Astrocyte (in vitro differentiated cells and primary cell): ENCODE data around the gene LAMA3. TPM values are rescaled to one million over a fixed set of nuclear protein-coding genes. Genes with fewer than 3 reads are reported as not detected.

ENCODE experiments used
- DNase-seq: peaks from one replicate; pipeline ENCODE4 v3.0.0-alpha.2; 2010; ENCODE audit warnings: low read depth
- FAIRE-seq: peaks from 2 replicates; lab custom pipeline; 2011; peaks lifted over from hg19 to GRCh38; lab: Jason Lieb, UNC
- H2AFZ ChIP-seq: 2 replicates; pipeline ENCODE4 v1.6.0; 2012; ENCODE audit warnings: low read depth, low read length, inconsistent platforms
- H3K27ac ChIP-seq: 2 replicates; pipeline ENCODE4 v1.5.1; 2011; ENCODE audit warnings: low read depth, low read length, inconsistent platforms
- H3K27me3 ChIP-seq: 2 replicates; pipeline ENCODE4 v1.6.0; 2011; ENCODE audit warnings: low read length, inconsistent platforms; ENCODE audit not compliant: insufficient read depth
- H3K36me3 ChIP-seq: 2 replicates; pipeline ENCODE4 v1.5.1; 2011; ENCODE audit warnings: low read length, inconsistent platforms; ENCODE audit not compliant: insufficient read depth
- H3K4me1 ChIP-seq: 2 replicates; pipeline ENCODE4 v1.5.1; 2011; ENCODE audit warnings: low read length, inconsistent platforms; ENCODE audit not compliant: insufficient read depth
- H3K4me2 ChIP-seq: 2 replicates; pipeline ENCODE4 v1.6.0; 2012; ENCODE audit warnings: low read length, inconsistent platforms
- H3K4me3 ChIP-seq: 2 replicates; pipeline ENCODE4 v1.5.1; 2011; ENCODE audit warnings: low read depth, mild to moderate bottlenecking, low read length, inconsistent platforms; ENCODE audit not compliant: insufficient read depth
- H3K79me2 ChIP-seq: 2 replicates; pipeline ENCODE4 v1.6.0; 2012; ENCODE audit warnings: mild to moderate bottlenecking, low read length, inconsistent platforms; ENCODE audit not compliant: insufficient read depth
- H3K9ac ChIP-seq: 2 replicates; pipeline ENCODE4 v1.6.0; 2012; ENCODE audit warnings: mild to moderate bottlenecking, low read length, inconsistent platforms
- H3K9me3 ChIP-seq: 2 replicates; pipeline ENCODE4 v1.5.1; 2012; ENCODE audit warnings: low read depth, mild to moderate bottlenecking, low read length, inconsistent platforms; ENCODE audit not compliant: insufficient read depth
- H4K20me1 ChIP-seq: 2 replicates; pipeline ENCODE4 v1.6.0; 2012; ENCODE audit warnings: low read length, inconsistent platforms; ENCODE audit not compliant: insufficient read depth
- H3K27ac Mint-ChIP-seq: one replicate; pipeline ENCODE4 v1.8.0; 2021; ENCODE audit warnings: mild to moderate bottlenecking, mixed read lengths; ENCODE audit not compliant: unreplicated experiment
- H3K27me3 Mint-ChIP-seq: one replicate; pipeline ENCODE4 v1.8.0; 2021; ENCODE audit warnings: low read depth, mixed read lengths; ENCODE audit not compliant: unreplicated experiment
- H3K36me3 Mint-ChIP-seq: one replicate; pipeline ENCODE4 v1.8.0; 2021; ENCODE audit warnings: low read depth, mixed read lengths; ENCODE audit not compliant: unreplicated experiment
- H3K4me1 Mint-ChIP-seq: one replicate; pipeline ENCODE4 v1.8.0; 2021; ENCODE audit warnings: low read depth, mixed read lengths; ENCODE audit not compliant: unreplicated experiment
- H3K4me3 Mint-ChIP-seq: one replicate; pipeline ENCODE4 v1.8.0; 2021; ENCODE audit warnings: mild to moderate bottlenecking, moderate library complexity, mixed read lengths; ENCODE audit not compliant: unreplicated experiment
- H3K9me3 Mint-ChIP-seq: one replicate; pipeline ENCODE4 v1.8.0; 2021; ENCODE audit warnings: mild to moderate bottlenecking, mixed read lengths; ENCODE audit not compliant: unreplicated experiment
- CTCF ChIP-seq: IDR thresholded peaks from 2 replicates; pipeline ENCODE4 v1.5.1; 2011; ENCODE audit warnings: low read depth, mild to moderate bottlenecking, inconsistent platforms, low read length, moderate library complexity; ENCODE audit not compliant: insufficient read depth
- EZH2 ChIP-seq: IDR thresholded peaks from 2 replicates; pipeline ENCODE4 v1.6.1; 2012; ENCODE audit warnings: mild to moderate bottlenecking, low read length, inconsistent platforms; ENCODE audit not compliant: insufficient read depth
- total RNA-seq: library from RNA; stranded (reverse); gene quantifications from 2 replicates; pipeline ENCODE4 v1.2.1, GENCODE V29; 2021

LAMA3 gene
- total RNA-seq, 1 donor from 2014 or later: 0.86 TPM

- H3K4me1 Mint-ChIP-seq: no peaks in the 10 kb centered on the region
- FAIRE-seq: no peak
These were observed 6.8 kb upstream of the LAMA3 start for GRCh38 chr18:23682472-23682871.

GRCh38 chr18:23683155-23683554 lies 6.1 kb upstream of the LAMA3 start:
- Mint-ChIP-seq H3K9me3 (no peaks in the 10 kb centered on the region), H3K27me3 (peaks cover 51% of the 10 kb centered on the region), H3K36me3 (no peaks in the 10 kb centered on the region), H3K4me1 (no peaks in the 10 kb centered on the region), H3K4me3 (no peak overlapping the region), H3K27ac (no peak overlapping the region)
- no peak overlapping the region for H3K4me2 ChIP-seq
- no peak overlapping the region for H3K4me3 ChIP-seq
- H3K36me3 ChIP-seq: no peaks in the 10 kb centered on the region
- H3K4me1 ChIP-seq: no peaks in the 10 kb centered on the region
- H3K79me2 ChIP-seq: no peaks in the 10 kb centered on the region
- no peak overlapping the region for H3K9ac ChIP-seq
- peaks cover 29% of the 10 kb centered on the region for H3K27me3 ChIP-seq
- H3K27ac ChIP-seq: no peak overlapping the region
- no peak for TF ChIP-seq CTCF
- TF ChIP-seq EZH2: no peak
- DNase-seq (no peak), FAIRE-seq (no peak)
- H3K9me3 ChIP-seq: no peaks in the 10 kb centered on the region
- no peaks in the 10 kb centered on the region for H4K20me1 ChIP-seq
- no peak overlapping the region for H2AFZ ChIP-seq

More at GRCh38 chr18:23682472-23682871, 6.8 kb upstream of the LAMA3 start:
- no peaks in the 10 kb centered on the region for H3K9me3 ChIP-seq
- DNase-seq: no peak
- Mint-ChIP-seq H3K36me3 (no peaks in the 10 kb centered on the region), H3K4me3 (no peak overlapping the region), H3K27me3 (peaks cover 46% of the 10 kb centered on the region), H3K27ac (no peak overlapping the region), H3K9me3 (no peaks in the 10 kb centered on the region)
- H3K4me3 ChIP-seq: no peak overlapping the region
- no peak for TF ChIP-seq EZH2
- TF ChIP-seq CTCF: no peak
- no peaks in the 10 kb centered on the region for H3K4me1 ChIP-seq
- no peak overlapping the region for H2AFZ ChIP-seq
- no peak overlapping the region for H3K9ac ChIP-seq
- H3K4me2 ChIP-seq: no peak overlapping the region
- H3K27ac ChIP-seq: no peak overlapping the region
- H3K79me2 ChIP-seq: no peaks in the 10 kb centered on the region
- H3K27me3 ChIP-seq: peaks cover 31% of the 10 kb centered on the region
- H4K20me1 ChIP-seq: no peaks in the 10 kb centered on the region
- H3K36me3 ChIP-seq: no peaks in the 10 kb centered on the region

GRCh38 chr18:23683671-23684070 lies 5.6 kb upstream of the LAMA3 start:
- Histone ChIP-seq H3K4me1 (no peaks in the 10 kb centered on the region), H3K4me3 (no peak overlapping the region), H4K20me1 (no peaks in the 10 kb centered on the region), H3K36me3 (no peaks in the 10 kb centered on the region), H3K4me2 (no peak overlapping the region), H3K27me3 (peaks cover 32% of the 10 kb centered on the region), H3K9ac (no peak overlapping the region), H3K27ac (no peak overlapping the region), H3K9me3 (no peaks in the 10 kb centered on the region), H2AFZ (no peak overlapping the region), H3K79me2 (no peaks in the 10 kb centered on the region)
- peak; percentile 49 for DNase-seq
- Mint-ChIP-seq H3K27me3 (peaks cover 53% of the 10 kb centered on the region), H3K4me1 (no peaks in the 10 kb centered on the region), H3K9me3 (no peaks in the 10 kb centered on the region), H3K4me3 (no peak overlapping the region), H3K27ac (no peak overlapping the region), H3K36me3 (no peaks in the 10 kb centered on the region)
- FAIRE-seq: no peak
- no peak for TF ChIP-seq EZH2
- TF ChIP-seq CTCF: no peak
